Renal pelvis (tissue), 12 donors: ENCODE measurements around the gene AADACL3. TPM values are rescaled to one million over a fixed set of nuclear protein-coding genes. Genes with fewer than 3 reads are reported as not detected.
"Not testable (repeated sequence)": the region's sequence is repeated elsewhere in the genome, so short reads cannot be mapped to it uniquely, and the experiment has no call there.

ENCODE experiments used
- DNase-seq: peaks from one replicate; pipeline ENCODE4 v3.0.0-alpha.2; 2013
- long read RNA-seq, 16 experiments: transcript quantifications; one replicate each; lab custom pipeline, GENCODE V29; 2026
- polyA plus RNA-seq, 3 donors: library from polyadenylated mRNA; unstranded; fragments of 120-200 nt; gene quantifications; one replicate each; pipeline ENCODE4 v1.2.1, GENCODE V29; 2013; ENCODE audit not compliant: insufficient read length in 3 of 3

Gene AADACL3, protein sequence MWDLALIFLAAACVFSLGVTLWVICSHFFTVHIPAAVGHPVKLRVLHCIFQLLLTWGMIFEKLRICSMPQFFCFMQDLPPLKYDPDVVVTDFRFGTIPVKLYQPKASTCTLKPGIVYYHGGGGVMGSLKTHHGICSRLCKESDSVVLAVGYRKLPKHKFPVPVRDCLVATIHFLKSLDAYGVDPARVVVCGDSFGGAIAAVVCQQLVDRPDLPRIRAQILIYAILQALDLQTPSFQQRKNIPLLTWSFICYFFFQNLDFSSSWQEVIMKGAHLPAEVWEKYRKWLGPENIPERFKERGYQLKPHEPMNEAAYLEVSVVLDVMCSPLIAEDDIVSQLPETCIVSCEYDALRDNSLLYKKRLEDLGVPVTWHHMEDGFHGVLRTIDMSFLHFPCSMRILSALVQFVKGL
- not detected for polyA plus RNA-seq
- long read RNA-seq, donor 1 = 0 reads
- long read RNA-seq, donor 2 = 0 reads
- long read RNA-seq, donor 3 = 0 reads
- long read RNA-seq, donor 4 = 0 reads
- long read RNA-seq, donor 5 = 0 reads
- long read RNA-seq, donor 6 = 0 reads
- long read RNA-seq, donor 7 = 0 reads
- long read RNA-seq, donor 8 = 0 reads
- long read RNA-seq, donor 9 = 0 reads
- long read RNA-seq, donor 10 = 0 reads
- long read RNA-seq, donor 11 = 0 reads
- long read RNA-seq, donor 12 = 0 reads
- long read RNA-seq, donor 13 = 0 reads
- long read RNA-seq, donor 14 = 0 reads
- long read RNA-seq, donor 15 = 0 reads
- long read RNA-seq, donor 16 = 0 reads

DNA sequence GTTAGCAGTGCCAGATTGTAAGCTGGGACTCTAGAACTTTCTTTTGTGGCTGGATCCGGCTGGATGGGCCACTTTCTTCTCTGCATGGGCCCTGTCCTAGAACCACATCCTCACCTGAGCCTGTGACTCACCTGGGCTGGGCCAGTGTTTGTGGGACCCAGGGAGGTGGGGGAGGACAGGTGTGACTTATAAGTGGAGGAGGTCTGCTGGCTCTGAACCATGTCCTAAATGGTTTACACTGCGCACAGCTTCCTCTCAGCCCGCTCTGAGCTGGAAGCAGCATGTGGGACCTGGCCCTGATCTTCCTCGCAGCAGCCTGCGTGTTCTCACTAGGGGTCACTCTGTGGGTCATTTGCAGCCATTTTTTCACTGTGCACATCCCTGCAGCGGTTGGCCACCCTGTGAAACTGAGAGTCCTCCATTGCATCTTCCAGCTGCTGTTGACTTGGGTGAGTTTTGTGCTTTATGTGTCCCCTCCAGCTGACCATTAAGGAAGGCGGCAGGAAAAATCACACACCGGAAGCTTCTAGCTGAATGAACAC lies at the start of gene AADACL3:
AADACL3 (plus strand) TSS at position 215 of the 542 bp plus-strand sequence; CDS start at position 282, 67 bp downstream.
- no peak for DNase-seq

DNA sequence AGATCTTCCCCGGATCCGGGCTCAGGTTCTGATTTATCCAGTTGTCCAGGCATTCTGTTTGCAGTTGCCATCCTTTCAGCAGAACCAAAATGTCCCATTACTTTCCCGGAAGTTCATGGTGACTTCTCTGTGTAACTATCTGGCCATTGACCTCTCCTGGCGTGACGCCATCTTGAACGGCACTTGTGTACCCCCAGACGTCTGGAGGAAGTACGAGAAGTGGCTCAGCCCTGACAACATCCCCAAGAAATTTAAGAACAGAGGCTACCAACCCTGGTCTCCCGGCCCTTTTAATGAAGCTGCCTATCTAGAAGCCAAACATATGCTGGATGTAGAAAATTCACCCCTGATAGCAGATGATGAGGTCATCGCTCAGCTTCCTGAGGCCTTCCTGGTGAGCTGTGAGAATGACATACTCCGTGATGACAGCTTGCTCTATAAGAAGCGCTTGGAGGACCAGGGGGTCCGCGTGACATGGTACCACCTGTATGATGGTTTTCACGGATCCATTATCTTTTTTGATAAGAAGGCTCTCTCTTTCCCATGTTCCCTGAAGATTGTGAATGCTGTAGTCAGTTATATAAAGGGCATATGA lies 49.7 kb upstream of the AADACL3 start:
- DNase-seq = no peak

GRCh38 chr1:12669529-12670068 lies 46.3 kb upstream of the AADACL3 start:
- no peak for DNase-seq

DNA sequence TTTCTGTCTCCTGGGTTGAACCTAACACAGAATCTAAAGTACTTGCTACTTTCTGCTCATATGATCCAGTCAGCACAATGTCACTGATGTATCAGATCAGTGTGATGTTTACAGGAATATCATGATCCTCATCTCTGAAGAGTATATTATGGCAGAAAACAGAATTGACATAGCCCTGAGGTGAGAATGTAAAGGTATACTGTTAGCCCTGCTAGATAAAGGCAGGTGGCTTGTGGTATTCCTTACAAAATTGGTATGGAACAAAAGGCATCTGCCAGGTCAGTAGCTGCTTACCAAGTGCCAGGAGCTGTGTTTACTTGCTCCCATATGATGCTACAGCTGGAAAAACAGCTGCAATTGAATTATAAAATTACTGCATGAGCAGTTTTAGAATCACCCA lies 41.6 kb upstream of the AADACL3 start:
- no peak for DNase-seq

- DNase-seq = not testable (repeated sequence)
These were observed 39.8 kb upstream of the AADACL3 start for GRCh38 chr1:12676122-12676521.

GRCh38 chr1:12677565-12677964 lies 38.3 kb upstream of the AADACL3 start:
- no peak for DNase-seq

DNA sequence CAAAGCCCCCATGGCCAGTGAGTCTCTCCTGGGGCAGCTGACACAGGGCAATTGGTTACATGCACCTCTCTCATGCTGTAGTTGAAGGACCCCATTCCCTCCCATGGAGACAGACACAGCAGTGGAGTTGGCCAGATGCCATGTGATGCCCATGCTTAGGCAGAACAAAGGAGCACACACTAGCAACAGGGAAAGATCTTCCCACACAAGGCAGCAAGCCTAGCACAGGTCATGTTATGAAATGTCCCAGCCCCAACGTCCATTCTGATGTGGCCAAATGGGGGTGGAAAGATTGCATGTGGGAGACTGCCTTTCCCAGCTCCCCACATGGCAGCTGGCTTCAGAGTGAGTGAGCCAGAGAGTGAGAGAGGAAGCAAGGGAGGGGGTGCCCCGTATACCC lies 37.6 kb upstream of the AADACL3 start:
- no peak for DNase-seq

- DNase-seq = no peak
These were observed 37.1 kb upstream of the AADACL3 start for GRCh38 chr1:12678820-12679219.

DNA sequence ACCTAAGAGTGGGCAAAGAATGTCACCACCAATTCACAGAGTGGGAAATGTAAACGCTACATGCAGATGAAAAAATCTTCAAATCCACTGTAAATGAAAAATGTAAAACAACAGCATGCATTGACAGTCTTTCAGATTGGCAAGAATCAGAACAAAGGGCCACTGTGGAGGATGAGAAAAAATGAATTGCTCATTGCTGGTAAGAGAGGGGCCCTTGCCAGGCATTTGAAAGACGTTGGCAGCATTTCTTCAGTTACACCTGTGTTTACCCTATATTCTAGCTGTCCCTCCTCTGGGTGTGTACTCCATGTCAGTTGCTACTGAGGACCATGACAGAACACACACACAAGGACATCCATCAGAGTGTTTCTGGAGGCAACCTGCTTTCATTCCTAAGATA lies 25.8 kb upstream of the AADACL3 start:
- no peak for DNase-seq

- DNase-seq = no peak
These were observed 22.7 kb upstream of the AADACL3 start for GRCh38 chr1:12692967-12693782.

- DNase-seq = no peak
These were observed 19.3 kb upstream of the AADACL3 start for GRCh38 chr1:12696658-12697057.

DNA sequence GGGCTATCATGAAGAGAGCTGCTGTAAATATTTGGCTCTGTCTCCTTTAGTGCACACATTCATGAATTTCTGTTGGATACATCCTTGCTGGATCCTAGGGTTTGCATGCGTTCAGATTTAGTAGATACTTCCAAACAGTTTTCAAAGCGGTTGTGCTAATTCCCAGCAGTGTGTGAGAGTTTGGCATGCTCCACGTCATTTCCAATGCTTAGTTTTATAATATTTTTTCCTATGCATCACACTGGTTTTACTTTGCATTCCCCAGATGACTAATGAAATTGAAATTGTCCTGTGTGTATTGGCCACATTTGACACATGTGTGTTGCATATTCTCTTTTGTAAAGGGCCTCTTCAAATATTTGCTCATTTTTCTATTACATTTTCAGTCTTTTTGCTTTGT lies 18.5 kb upstream of the AADACL3 start:
- no peak for DNase-seq

- DNase-seq = no peak
These were observed 12.0 kb upstream of the AADACL3 start for GRCh38 chr1:12703821-12704451.

GRCh38 chr1:12706061-12706460 lies 9.8 kb upstream of the AADACL3 start:
- no peak for DNase-seq

- DNase-seq = no peak
These were observed 7.4 kb upstream of the AADACL3 start for GRCh38 chr1:12708396-12709090.

GRCh38 chr1:12709091-12709491 lies 6.8 kb upstream of the AADACL3 start:
- no peak for DNase-seq

- no peak for DNase-seq
These were observed 6.2 kb upstream of the AADACL3 start for GRCh38 chr1:12709696-12710095.

- DNase-seq = no peak
These were observed 4.4 kb upstream of the AADACL3 start for GRCh38 chr1:12711536-12711935.

GRCh38 chr1:12712076-12712475 lies 3.8 kb upstream of the AADACL3 start:
- no peak for DNase-seq

DNA sequence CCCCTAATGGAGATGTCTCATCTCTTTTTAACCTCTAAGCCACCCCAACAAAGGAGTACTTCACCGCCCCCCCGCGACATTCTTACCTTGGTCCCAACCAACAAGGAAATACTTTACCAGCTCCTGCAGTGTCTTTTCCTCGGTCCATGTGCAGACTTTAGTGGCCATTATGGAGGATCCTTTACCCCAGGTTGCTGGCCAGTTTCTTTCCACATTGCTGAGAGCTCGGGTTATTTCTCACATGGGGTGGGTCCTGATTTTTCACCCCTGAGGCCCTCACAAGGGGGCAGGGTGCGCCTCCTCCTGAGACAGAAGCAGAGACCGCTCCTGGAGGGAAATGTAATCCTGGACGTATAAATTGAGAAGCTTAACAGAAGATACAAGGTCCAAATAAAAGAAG lies 3.0 kb upstream of the AADACL3 start:
- no peak for DNase-seq
